SK-N-SH (cell line): ENCODE results near the gene AIPL1. TPM values are rescaled to one million over a fixed set of nuclear protein-coding genes. Genes with fewer than 3 reads are reported as not detected.

ENCODE experiments used
- CTCF ChIA-PET: fragments of 300-600, 350-600 bp; formaldehyde crosslinking; extraction: SDS; loops from one replicate; lab custom pipeline; 2021; lab: Yijun Ruan, JAX
- POLR2A ChIA-PET: fragments of 350-600 bp; sonication (Branson Sonifier 250); formaldehyde crosslinking; extraction: SDS; loops from one replicate; lab custom pipeline; 2020; ENCODE audit warnings: antibody characterized with exemption, inconsistent platforms; lab: Yijun Ruan, JAX
- DNase-seq: peaks from one replicate; pipeline ENCODE4 v3.0.0; 2012
- H2AFZ ChIP-seq: fragments of 200-600 bp; sonication (generic); 2 replicates; pipeline ENCODE4 v1.8.1; 2016; ENCODE audit warnings: antibody characterized with exemption, mild to moderate bottlenecking, low read depth
- H3F3A ChIP-seq: fragments of 200-600 bp; sonication (generic); replicated peaks from 2 replicates; pipeline ENCODE3; 2016; ENCODE audit warnings: antibody characterized with exemption, mild to moderate bottlenecking; ENCODE audit not compliant: insufficient read depth
- H3K27ac ChIP-seq, 2 experiments: fragments of 200-500 bp in 1 of 2; fragments of 200-600 bp in 1 of 2; sonication (Bioruptor generic) in 1 of 2; sonication (generic), shearing (Covaris generic) in 1 of 2; 2 replicates each; pipeline versions ENCODE4 v1.5.1 to v1.6.1; 2014 to 2016; ENCODE audit warnings: low read depth in 2 of 2, inconsistent platforms in 1 of 2, low read length in 1 of 2, mild to moderate bottlenecking in 1 of 2, mixed read lengths in 1 of 2
- H3K27me3 ChIP-seq: fragments of 200-600 bp; sonication (generic), shearing (Covaris generic); 2 replicates; pipeline ENCODE4 v1.6.1; 2016; ENCODE audit warnings: mixed run types; ENCODE audit not compliant: insufficient read depth
- H3K36me3 ChIP-seq, 2 experiments: fragments of 200-500 bp in 1 of 2; fragments of 200-600 bp in 1 of 2; sonication (Bioruptor generic) in 1 of 2; sonication (generic) in 1 of 2; replicated peaks in 1 of 2; 2 replicates each; pipeline versions ENCODE3 to v1.5.1; 2014 to 2016; ENCODE audit warnings: low read length in 1 of 2, mild to moderate bottlenecking in 1 of 2; ENCODE audit not compliant: insufficient read depth in 2 of 2, control insufficient read depth in 1 of 2
- H3K4me1 ChIP-seq, 2 experiments: fragments of 200-500 bp in 1 of 2; fragments of 200-600 bp in 1 of 2; sonication (Bioruptor generic) in 1 of 2; sonication (generic), shearing (Covaris generic) in 1 of 2; 2 replicates each; pipeline versions ENCODE4 v1.5.1 to v1.6.1; 2014 to 2016; ENCODE audit warnings: low read depth in 1 of 2, low read length in 1 of 2, mixed run types in 1 of 2; ENCODE audit not compliant: insufficient read depth in 2 of 2, control insufficient read depth in 1 of 2
- H3K4me2 ChIP-seq: fragments of 200-600 bp; sonication (generic), shearing (Covaris generic); 2 replicates; pipeline ENCODE4 v1.6.1; 2017; ENCODE audit warnings: mixed run types
- H3K4me3 ChIP-seq, 2 experiments: fragments of 200-500 bp in 1 of 2; fragments of 200-600 bp in 1 of 2; sonication (Bioruptor generic) in 1 of 2; sonication (generic), shearing (Covaris generic) in 1 of 2; 2 replicates each; pipeline versions ENCODE4 v1.5.1 to v1.8.1; 2014 to 2016; ENCODE audit warnings: low read depth in 2 of 2, inconsistent platforms in 1 of 2, low read length in 1 of 2, mild to moderate bottlenecking in 1 of 2, mixed read lengths in 1 of 2, moderate library complexity in 1 of 2
- H3K79me2 ChIP-seq: fragments of 200-600 bp; sonication (generic); 2 replicates; pipeline ENCODE4 v1.8.1; 2017; ENCODE audit warnings: mild to moderate bottlenecking; ENCODE audit not compliant: insufficient read depth
- H3K9ac ChIP-seq: fragments of 200-600 bp; sonication (generic); 2 replicates; pipeline ENCODE4 v1.6.1; 2017; ENCODE audit warnings: mixed run types
- H3K9me2 ChIP-seq: fragments of 200-600 bp; sonication (generic); 2 replicates; pipeline ENCODE4 v1.6.1; 2017; ENCODE audit warnings: mixed run types
- H3K9me3 ChIP-seq: fragments of 200-600 bp; sonication (generic); 2 replicates; pipeline ENCODE4 v1.6.1; 2017; ENCODE audit warnings: mixed run types, mild to moderate bottlenecking, moderate library complexity
- H4K20me1 ChIP-seq: fragments of 200-600 bp; sonication (generic); 2 replicates; pipeline ENCODE4 v1.6.1; 2017; ENCODE audit warnings: mild to moderate bottlenecking, mixed run types; ENCODE audit not compliant: insufficient read depth
- CHD2 ChIP-seq: fragments of 150-350 bp; IDR thresholded peaks from 2 replicates; pipeline ENCODE4 v1.6.1; 2018; ENCODE audit warnings: low read length; ENCODE audit not compliant: partially characterized antibody
- CTCF ChIP-seq: fragments of 200-600 bp; sonication (generic); IDR thresholded peaks from 2 replicates; pipeline ENCODE4 v1.6.1; 2017; ENCODE audit warnings: antibody characterized with exemption, mild to moderate bottlenecking, moderate library complexity
- GABPA ChIP-seq: IDR thresholded peaks from 2 replicates; pipeline ENCODE4 v1.4.0; 2012; ENCODE audit warnings: low read depth, mild to moderate bottlenecking
- MAX ChIP-seq: IDR thresholded peaks from 2 replicates; pipeline ENCODE4 v1.4.0; 2012; ENCODE audit warnings: low read depth
- MXI1 ChIP-seq: IDR thresholded peaks from 2 replicates; pipeline ENCODE4 v1.6.1; 2012; ENCODE audit warnings: mild to moderate bottlenecking, low read depth, low read length, improper control_type of control experiment
- NFIC ChIP-seq: IDR thresholded peaks from 2 replicates; pipeline ENCODE4 v1.4.0; 2012; ENCODE audit warnings: borderline replicate concordance
- NRF1 ChIP-seq: IDR thresholded peaks from 2 replicates; pipeline ENCODE4 v1.6.1; 2012; ENCODE audit warnings: low read depth, mild to moderate bottlenecking, low read length
- POLR2AphosphoS5 ChIP-seq: IDR thresholded peaks from 2 replicates; pipeline ENCODE4 v1.6.1; 2012; ENCODE audit warnings: low read depth, low read length
- RAD21 ChIP-seq: IDR thresholded peaks from 2 replicates; pipeline ENCODE4 v1.6.1; 2012; ENCODE audit warnings: mild to moderate bottlenecking, low read length
- REST ChIP-seq: IDR thresholded peaks from 2 replicates; pipeline ENCODE4 v1.6.1; 2012; ENCODE audit warnings: mild to moderate bottlenecking, low read depth, low read length, moderate library complexity
- RXRA ChIP-seq: IDR thresholded peaks from 2 replicates; pipeline ENCODE4 v1.4.0; 2012; ENCODE audit warnings: low read depth, mild to moderate bottlenecking, borderline replicate concordance
- SMC3 ChIP-seq: IDR thresholded peaks from 2 replicates; pipeline ENCODE4 v1.6.1; 2012; ENCODE audit warnings: low read depth, low read length, improper control_type of control experiment
- TCF12 ChIP-seq: IDR thresholded peaks from 2 replicates; pipeline ENCODE4 v1.4.0; 2012
- TEAD4 ChIP-seq: IDR thresholded peaks from 2 replicates; pipeline ENCODE4 v1.4.0; 2012; ENCODE audit warnings: mild to moderate bottlenecking, borderline replicate concordance; ENCODE audit not compliant: insufficient read depth
- ZBTB33 ChIP-seq: IDR thresholded peaks from 2 replicates; pipeline ENCODE4 v1.4.0; 2012; ENCODE audit warnings: low read depth, borderline replicate concordance
- WGBS: methylation state at CpG from one replicate; pipeline ENCODE4 v1.1.6; 2017; ENCODE audit warnings: low lambda C conversion rate; 5-methylcytosine and 5-hydroxymethylcytosine counted together
- polyA plus RNA-seq, 3 experiments: library from polyadenylated mRNA; depleted of rRNA; stranded (reverse); fragments of >200 nt; gene quantifications; 2 replicates each; pipeline ENCODE4 v1.2.3, GENCODE V29; 2012

Gene AIPL1
- polyA plus RNA-seq, 1 of the 3 experiments (the other 2 are of a cell fraction): not detected

- TF ChIP-seq ZBTB33 (no peak), RXRA (no peak)
- TF ChIP-seq, all 33 proteins: peak for 0
These were observed 2.5 kb upstream of the AIPL1 start (continued) for GRCh38 chr17:6437466-6437865.

GRCh38 chr17:6435968-6436367 is 1.0 kb upstream of the AIPL1 start:
- ChIA-PET POLR2A (no interaction called here), CTCF (interaction anchor here (0.6 to 2.7 kb wide), 22 partner anchors 9 to 931 kb away, joined by 3 to 19 read pairs (median 4); partner anchors contain the start of genes NLRP1 and PIMREG)
- Histone ChIP-seq H3K79me2 (no peaks in the 10 kb centered on the region), H3K4me3 (no peak overlapping the region; a peak in 1 of 4 replicates), H3K27ac (no peak overlapping the region), H3K4me2 (no peak overlapping the region), H3K9me3 (no peaks in the 10 kb centered on the region), H3K9ac (no peak overlapping the region), H3K4me1 (no peaks in the 10 kb centered on the region), H4K20me1 (no peaks in the 10 kb centered on the region), H2AFZ (no peak overlapping the region), H3K9me2 (no peaks in the 10 kb centered on the region), H3K27me3 (peaks cover 15% of the 10 kb centered on the region; the same call in 1 of the 2 replicates), H3F3A (no peaks in the 10 kb centered on the region), H3K36me3 (no peaks in the 10 kb centered on the region)
- DNase-seq: peak; percentile 84
- 21% methylated on average over 8 of the region's 9 CpGs for WGBS
- no peak for TF ChIP-seq CHD2
- no peak for TF ChIP-seq NFIC
- TF ChIP-seq MXI1: no peak
- peak; percentile 74 for TF ChIP-seq CTCF
- no peak for TF ChIP-seq REST
- peak; percentile 82 for TF ChIP-seq RAD21
- TF ChIP-seq POLR2AphosphoS5: no peak
- no peak for TF ChIP-seq MAX
- no peak for TF ChIP-seq NRF1
- no peak for TF ChIP-seq GABPA
- no peak for TF ChIP-seq ZBTB33
- no peak for TF ChIP-seq RXRA
- TF ChIP-seq TCF12: no peak
- TF ChIP-seq TEAD4: no peak
- peak; percentile 60; the same call in 1 of the 2 replicates for TF ChIP-seq SMC3
